HG02610 (cell line): ENCODE measurements around the gene TP53AIP1.
"Not testable (repeated sequence)": the region's sequence is repeated elsewhere in the genome, so short reads cannot be mapped to it uniquely, and the experiment has no call there.

Experiments
- ATAC-seq: cut with Tn5 transposase; IDR thresholded peaks from one replicate; pipeline ENCODE4 v1.9.1; 2021; ENCODE audit warnings: mild to moderate bottlenecking, moderate library complexity; ENCODE audit not compliant: unreplicated experiment

The TP53AIP1 gene

DNA sequence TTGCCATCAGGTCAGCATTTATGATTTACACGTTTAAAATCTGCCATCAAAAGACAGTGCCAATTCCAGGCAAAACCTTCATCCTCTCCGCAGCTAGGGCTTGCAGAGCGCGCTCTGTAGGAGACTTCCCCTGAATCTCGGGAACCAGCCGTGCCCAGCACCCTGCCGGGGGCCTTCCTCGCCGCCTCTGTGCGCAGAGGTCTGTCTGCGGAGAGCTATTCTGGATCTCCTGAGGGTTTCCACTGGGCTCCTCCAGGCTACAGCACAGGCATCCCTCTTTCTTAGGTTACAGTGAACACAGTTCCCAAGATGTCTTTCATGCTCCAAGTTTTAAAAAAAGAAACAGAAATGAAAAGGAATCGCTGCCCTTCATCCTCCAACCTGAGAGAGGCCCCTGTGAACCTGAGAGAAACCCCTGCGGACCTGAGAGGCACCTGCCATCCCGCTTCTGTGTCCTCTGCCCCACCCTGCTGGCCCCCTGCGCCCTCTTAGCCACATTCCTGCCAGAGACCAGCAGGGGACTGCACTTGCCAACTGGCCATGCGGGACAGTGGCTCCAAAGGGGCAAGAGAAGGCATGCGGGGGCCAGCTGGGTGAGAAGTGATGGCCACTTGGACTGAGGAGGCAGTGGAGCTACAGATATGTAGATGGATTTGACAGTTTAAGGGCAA is 16.1 kb downstream of the TP53AIP1 start:
- no peak for ATAC-seq

DNA sequence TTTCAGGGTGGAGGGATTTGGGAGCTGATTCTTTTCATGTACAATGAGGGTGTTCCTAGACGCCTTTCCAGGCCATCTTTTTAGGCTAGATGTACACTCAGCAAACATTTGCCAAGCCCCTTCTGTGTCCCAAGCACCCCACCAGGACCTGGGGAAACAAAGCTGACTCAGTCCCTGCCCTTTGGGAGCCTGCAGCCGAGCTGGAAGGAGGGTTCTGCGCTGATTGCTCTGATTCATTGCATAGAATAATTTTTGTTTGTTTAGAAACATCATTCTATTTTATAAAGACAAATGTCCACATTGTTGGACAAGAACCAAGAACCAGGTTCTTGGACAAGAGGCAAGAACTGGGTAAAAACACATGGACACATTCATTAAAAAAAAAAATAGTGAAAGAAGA is 16.7 kb downstream of the TP53AIP1 start:
- ATAC-seq, result no peak

DNA sequence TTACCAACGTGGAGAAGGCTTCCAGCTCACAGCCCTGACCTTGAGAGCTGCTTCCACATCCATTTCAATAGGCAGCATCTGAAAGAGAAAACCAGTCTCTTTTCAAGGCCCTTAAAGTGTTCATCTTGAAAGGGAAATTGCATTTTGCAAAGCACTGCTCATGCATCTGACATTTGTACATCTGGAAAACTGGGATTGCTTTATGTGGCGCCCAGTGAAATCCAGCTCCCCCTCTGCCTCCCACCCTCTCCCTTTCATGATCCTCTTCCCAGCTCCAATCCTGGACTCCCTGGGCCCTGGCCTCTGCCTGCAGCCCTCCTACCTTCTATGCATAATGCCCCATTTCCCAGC is 17.4 kb downstream of the TP53AIP1 start:
- no peak for ATAC-seq

- no peak for ATAC-seq
Measured at GRCh38 chr11:128924510-128925249, 18.0 kb downstream of the TP53AIP1 start.

DNA sequence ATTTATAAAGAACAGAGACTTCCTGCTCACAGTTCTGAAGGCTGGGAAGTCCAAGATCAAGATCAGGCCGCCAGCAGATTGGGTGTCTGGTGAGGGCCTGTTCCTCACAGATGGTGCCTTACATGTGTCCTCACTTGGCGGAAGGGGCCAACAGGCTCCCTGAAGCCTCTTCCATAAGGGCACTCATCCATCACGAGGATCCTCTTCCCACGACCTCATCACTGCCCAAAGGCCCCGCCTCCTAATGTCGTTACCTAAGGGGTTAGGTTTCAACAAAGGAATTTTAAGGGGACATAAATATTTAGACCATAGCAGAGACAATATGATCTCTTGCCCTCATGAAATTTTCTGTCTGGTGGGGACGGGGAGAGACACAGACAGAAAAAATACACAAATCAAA is 18.6 kb downstream of the TP53AIP1 start:
- ATAC-seq, result no peak

GRCh38 chr11:128921793-128922192 is 20.9 kb downstream of the TP53AIP1 start:
- ATAC-seq, result no peak

GRCh38 chr11:128920666-128921065 is 22.0 kb downstream of the TP53AIP1 start:
- ATAC-seq, result no peak

GRCh38 chr11:128919635-128920034 is 23.0 kb downstream of the TP53AIP1 start:
- ATAC-seq, result not testable (repeated sequence)

GRCh38 chr11:128919216-128919615 is 23.5 kb downstream of the TP53AIP1 start:
- no peak for ATAC-seq

GRCh38 chr11:128917144-128917724 is 25.4 kb downstream of the TP53AIP1 start:
- ATAC-seq, result peak; percentile 65

GRCh38 chr11:128916681-128917080 is 26.0 kb downstream of the TP53AIP1 start:
- no peak for ATAC-seq

GRCh38 chr11:128916037-128916572 is 26.6 kb downstream of the TP53AIP1 start:
- no peak for ATAC-seq

DNA sequence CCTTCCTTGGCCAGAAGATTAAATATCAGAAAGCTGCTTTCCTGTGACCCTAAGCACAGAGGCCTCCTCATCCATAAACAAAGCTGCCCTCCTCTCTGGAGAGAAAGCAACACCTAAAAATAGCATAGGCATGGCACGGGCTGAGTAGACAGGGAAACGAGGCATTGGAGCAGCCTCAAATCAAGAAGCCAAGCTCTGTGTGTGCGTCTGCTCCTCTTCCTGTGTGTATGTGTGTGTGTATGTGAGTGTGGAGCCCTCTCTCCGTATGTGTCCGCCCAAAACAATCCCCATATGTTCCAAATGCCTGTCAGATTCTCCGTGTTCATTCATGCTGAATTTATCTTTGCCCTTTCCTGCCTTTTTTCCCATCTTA is 27.5 kb downstream of the TP53AIP1 start:
- no peak for ATAC-seq

GRCh38 chr11:128914216-128915148 is 28.2 kb downstream of the TP53AIP1 start:
- ATAC-seq, result no peak

DNA sequence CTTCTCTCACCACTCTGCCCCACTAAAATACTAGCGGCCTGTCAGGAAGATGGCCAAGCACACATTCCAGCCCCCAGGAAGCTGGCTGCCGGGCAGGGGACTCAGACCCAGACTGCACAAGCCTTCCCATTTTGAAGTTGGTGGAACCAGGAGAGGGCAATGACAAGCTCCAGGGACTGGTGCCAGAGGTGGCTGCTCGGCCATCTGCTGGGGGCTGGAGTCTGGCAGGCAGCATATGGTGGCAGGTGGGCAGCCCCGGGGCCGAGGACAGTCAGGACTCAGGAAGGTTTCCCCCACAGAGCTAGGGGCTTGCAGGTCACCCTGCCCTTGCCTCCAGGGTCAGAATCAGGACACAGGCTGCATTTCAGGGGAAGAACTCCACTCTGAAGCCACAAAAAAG is 28.9 kb downstream of the TP53AIP1 start:
- no peak for ATAC-seq

GRCh38 chr11:128911701-128912100 is 31.0 kb downstream of the TP53AIP1 start:
- no peak for ATAC-seq

GRCh38 chr11:128911239-128911638 is 31.4 kb downstream of the TP53AIP1 start:
- no peak for ATAC-seq

DNA sequence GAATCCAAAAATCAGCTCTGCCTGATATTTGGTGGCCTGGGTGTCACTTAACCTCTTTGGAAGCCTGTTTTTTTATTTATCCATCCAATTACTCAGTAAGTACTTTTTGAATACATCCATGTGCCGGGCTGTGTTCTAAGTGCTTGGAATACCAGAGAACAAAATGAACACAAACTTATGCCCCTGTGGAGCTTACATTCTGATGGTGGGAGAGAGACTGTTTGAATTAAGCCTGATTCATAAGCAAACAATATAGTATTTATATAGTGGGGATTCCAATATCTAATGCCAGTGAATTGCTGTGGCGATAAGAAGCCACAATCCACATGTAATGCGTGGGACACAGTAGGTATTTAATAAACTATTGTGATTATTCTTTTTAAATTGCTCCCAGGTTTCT is 32.1 kb downstream of the TP53AIP1 start:
- no peak for ATAC-seq

GRCh38 chr11:128909438-128910125 is 33.1 kb downstream of the TP53AIP1 start:
- no peak for ATAC-seq
